HG03159 (cell line): ENCODE results near the gene GJD4.

Experiments
- ATAC-seq: cut with Tn5 transposase; IDR thresholded peaks from one replicate; pipeline ENCODE4 v1.9.1; 2021; ENCODE audit warnings: mild to moderate bottlenecking, moderate library complexity; ENCODE audit not compliant: unreplicated experiment

GJD4 gene

DNA sequence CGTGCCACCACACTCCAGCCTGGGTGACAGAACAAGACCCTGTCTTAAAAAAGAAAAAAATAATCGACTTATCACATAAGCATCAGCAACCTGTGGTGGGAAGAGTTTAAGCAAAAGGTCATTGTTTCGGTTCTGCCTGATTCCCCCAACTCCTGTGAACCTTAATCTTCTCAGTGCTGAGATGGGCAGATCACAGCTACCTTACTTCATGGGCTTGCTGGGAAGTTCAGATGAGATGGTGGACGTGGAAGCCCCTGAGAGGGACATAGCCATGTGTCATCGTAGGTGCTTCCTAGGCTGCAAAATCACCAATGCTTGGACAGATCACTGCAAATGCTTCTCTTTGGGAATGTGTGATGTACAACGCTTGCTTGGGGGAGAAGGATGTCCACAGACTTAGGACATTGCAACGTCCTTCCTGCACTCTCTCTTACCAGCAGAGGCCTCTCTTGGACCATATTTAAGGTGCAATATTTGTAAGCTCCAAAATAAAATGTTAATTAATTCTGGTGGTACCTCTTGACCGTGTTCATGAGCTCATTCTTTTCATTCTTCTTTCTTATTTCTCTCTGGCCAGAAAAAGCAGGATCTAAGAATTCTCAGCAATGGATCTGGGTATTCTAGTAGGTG, 8.6 kb downstream of the GJD4 start:
- no peak for ATAC-seq

DNA sequence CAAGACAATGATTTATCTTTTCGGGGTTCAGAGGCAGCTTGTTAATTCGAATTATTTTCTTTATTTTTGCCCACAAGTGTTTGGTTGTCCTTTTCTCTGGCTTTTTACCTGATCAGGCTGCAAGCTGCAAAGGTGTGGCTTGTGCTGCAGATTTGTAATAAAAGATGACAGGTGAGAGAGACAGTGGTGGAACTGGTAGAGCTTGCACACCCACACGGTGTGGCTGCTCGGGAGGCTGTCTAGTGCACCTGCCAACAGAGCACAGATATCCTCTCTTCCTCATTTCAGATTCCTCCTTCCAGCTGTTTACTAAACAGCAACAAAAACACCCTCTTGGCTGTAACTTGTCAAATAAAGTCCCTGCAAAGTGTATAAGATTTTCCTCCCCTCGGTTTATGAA, 9.2 kb downstream of the GJD4 start:
- ATAC-seq: no peak

DNA sequence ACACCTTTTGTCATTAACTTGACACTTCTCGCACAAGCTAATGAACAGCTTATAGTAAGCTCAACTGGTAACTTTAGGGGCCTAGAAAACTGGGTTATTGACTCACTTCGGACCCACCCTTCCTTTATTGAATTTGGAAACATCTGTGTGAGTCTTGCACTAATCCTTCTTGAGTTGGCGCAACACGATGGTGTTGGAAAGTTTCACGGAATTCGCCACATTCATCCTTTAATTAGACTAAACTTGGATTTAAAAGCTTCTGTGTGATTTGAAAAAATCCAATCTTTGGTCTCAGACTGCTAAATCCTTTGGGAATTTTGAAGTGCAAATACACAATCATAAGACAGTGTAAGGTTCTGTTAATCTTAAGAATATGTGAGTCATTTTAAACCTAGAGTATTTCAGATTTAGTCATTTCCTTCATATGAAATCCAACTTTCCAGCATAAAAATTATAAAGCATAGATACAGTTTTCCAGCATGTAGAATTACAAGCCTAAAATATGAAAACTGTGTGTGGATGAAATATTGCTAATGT, 21.9 kb downstream of the GJD4 start:
- no peak for ATAC-seq

DNA sequence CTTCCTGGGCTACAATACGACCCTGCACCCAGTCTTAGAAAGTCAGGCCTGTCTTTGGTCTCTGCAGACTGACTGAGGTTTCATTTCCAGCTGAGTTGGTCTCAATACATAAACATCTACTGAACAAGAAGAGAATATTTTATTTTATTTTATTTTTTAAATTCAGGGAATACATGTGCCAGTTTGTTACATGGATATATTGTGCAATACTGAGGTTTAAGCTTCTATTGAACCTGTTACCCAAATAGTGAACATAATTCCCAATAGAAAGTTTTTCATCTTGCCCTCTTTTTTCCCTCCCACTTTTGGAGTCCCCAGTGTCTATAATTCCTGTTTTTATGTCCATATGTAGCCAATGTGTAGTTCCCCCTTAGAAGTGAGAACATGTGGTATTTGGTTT, 26.3 kb downstream of the GJD4 start:
- ATAC-seq: no peak

GRCh38 chr10:35632027-35632426, 26.9 kb downstream of the GJD4 start:
- no peak for ATAC-seq

- ATAC-seq: no peak
Observed at GRCh38 chr10:35633006-35633980, 28.2 kb downstream of the GJD4 start.

- ATAC-seq: peak; percentile 75
Observed at GRCh38 chr10:35635576-35635975, 30.4 kb downstream of the GJD4 start.

- no peak for ATAC-seq
Observed at GRCh38 chr10:35636956-35637355, 31.8 kb downstream of the GJD4 start.

DNA sequence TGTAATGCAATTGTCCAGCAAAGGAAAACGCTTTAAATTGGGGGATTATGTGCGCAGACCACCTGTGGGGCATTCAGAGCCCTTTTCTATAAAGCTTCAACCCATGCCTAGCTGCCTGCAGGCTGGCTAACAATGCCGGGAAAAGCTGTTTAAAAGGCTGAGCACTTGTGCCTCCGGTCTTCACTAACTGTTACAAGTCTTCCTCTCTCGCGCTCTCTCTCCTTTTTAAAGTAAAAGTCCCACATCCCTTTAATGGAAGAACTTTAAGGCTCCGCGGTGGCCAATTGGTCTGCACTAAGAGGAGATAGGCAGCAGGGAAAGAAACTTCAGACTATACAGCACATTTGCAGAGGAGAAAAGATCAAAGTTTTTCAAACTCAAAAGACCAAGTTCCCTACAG, 32.3 kb downstream of the GJD4 start:
- no peak for ATAC-seq

- ATAC-seq: no peak
Observed at GRCh38 chr10:35638101-35638500, 33.0 kb downstream of the GJD4 start.

DNA sequence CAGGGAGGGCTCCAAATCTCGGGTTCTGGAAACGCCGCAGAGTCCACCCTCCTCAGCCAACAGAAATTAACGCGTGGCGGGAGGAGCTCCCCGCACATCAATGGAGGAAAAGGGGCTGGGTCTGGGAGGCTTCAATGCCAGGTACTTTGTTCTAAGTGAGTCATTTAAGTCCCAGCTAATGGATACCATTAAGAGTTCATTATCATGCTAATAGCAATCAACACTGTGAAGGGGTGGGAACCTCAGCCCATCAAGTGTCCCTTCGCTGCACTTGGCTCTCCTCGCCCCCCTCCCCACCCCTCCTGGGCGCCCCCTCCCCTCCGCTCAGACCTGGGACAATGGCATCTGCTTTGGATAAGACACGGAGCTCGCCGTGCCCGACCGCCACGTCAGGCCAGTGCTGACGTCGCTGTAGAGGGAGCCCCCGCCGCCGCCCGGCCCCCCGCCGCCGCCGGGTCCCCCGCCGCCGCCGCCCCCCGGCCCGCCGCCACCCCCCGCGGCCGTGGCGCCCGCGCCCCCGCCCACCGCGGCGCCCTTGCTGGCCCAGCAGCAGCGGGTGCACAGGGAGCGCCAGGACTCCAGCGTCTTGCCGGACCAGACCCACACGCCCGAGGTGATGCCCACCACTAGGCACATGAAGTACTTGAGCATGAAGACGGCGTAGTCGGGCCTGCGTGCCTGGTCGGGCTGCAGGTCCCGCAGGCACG, 34.0 kb downstream of the GJD4 start:
- no peak for ATAC-seq

- ATAC-seq: no peak
Observed at GRCh38 chr10:35639728-35640401, 34.7 kb downstream of the GJD4 start.

GRCh38 chr10:35640474-35640873, 35.3 kb downstream of the GJD4 start:
- peak; percentile 35 for ATAC-seq

GRCh38 chr10:35640951-35641675, 36.0 kb downstream of the GJD4 start:
- peak; percentile 35 for ATAC-seq

- ATAC-seq: peak; percentile 22
Observed at GRCh38 chr10:35641676-35642034, 36.5 kb downstream of the GJD4 start.

DNA sequence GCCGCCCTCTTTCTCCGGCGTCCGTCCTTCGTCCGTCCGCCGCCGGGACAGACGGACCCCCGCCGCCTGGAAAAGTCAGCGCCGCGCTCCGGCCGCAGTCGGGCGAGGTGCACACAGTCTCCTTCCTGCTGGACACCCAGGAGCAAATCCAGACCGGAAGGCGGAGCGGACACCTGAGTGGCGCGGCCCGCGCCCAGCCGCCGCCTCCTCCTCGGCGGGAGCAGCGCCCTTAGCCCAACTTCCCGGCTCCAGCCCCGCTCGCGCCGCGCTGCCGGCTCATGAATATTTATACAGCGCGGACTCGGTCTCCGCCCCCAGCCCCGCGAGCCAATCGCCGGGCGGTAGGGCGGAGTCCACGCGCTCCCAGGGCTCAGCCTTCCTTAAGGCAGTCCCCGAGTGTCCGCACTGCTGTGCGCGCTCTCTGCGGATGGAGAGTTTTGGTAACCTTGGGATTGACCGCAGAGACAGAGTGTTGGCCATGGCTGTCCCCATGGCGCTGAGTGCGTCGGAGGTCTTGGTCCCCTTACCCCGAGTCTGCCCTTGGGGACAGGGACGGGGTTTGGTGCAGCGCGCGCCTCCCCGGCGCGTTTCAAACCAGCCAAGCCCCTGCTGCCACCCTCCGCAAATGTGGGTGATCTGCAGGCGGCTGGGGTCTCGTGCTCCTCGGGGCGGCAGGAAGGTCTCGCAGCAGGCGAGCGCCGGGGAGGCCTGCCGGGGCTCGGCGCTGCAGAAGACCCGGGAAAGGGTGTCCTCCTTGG, 37.1 kb downstream of the GJD4 start, which contains the start of gene FZD8:
Gene FZD8 (minus strand): TSS at position 262 of the 758 bp plus-strand sequence. CDS start 867 bp downstream, outside the sequence.
- ATAC-seq: peak; percentile 88

DNA sequence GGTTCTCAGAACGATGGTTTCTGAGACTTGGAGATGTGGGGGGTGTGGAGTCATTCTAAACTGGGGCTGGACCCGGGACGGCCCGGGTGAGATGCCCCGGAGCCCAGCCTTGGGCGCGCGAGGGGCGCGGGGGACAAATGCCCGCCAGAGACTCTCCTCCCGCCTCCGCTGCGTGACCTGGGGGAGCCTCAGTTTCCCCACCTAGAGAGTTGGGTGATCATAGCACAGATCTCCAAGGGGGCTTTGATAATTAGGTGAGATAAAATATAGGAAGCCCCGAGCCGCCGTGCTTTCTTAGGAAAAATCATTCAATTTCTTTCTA, 37.6 kb downstream of the GJD4 start:
- ATAC-seq: no peak

GRCh38 chr10:35643151-35644049, 38.3 kb downstream of the GJD4 start:
- ATAC-seq: no peak
